ENCODE measurements around the gene RNF40.
A peak's percentile ranks its signal among the peaks of the same experiment; 100 is the strongest.

The RNF40 gene

DNA sequence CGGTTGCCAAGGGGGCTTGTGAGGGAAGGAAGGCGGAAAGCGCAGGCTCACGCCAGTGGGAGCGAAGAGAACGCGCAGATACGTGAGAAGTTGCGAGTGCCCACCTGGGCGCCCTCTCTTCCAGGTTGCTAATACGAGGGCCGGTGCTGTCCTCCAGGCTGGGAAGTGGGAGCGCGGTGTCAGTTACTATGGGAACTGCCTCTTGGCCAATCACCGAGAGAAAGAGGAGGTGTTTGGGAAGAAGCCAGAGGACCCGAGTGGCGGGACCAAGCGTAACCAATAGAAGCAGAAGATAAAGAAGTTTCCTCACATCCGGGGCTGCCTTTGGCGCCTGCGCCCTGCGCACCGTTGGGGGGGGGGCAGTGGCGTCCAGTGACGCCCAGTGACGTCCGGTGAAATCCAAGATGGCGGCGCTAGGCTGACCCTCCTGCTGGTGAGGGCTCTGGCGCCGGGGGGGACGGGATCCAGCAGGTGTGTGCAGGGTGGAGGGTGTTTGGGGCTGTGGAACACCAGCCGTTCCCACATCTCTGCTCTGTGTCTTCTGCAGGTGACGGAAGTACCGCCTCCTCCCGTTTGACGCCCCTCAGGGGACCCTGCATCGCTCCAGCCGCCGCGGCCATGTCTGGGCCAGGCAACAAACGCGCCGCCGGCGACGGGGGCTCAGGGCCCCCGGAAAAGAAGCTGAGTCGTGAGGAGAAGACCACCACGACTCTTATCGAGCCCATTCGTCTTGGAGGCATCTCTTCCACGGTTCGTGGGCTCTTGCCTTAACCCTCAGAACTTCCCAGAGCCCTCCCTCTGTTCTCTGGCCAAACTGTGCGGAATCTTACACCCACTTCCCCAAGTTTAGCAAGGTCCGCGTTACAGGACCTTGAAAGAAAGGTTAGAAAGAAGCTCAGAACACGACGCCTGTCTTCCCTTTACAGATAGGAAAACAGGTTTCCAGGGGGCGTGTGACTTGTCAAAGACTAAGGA is at the start of gene RNF40, which contains the start of gene CFAP119:
Gene RNF40 (plus strand): TSS at position 395 of the 975 bp plus-strand sequence. CDS start 224 bp downstream, at position 619.
Gene CFAP119 (minus strand): TSS at position 135 of the 975 bp plus-strand sequence. CDS start 314 bp downstream, outside the sequence.
- Histone ChIP-seq H3K9me3 (ENCODE audit: low read depth, low read length) (no peaks in the 10 kb centered on the region), H3K9ac (ENCODE audit: insufficient read length) (peak within 1 kb of the TSS; percentile 78), H3K36me3 (ENCODE audit: insufficient read depth, low read length) (peaks cover 43% of the 10 kb centered on the region), H3K4me3 (peak within 1 kb of the TSS; percentile 93), H3K27ac (0 out of 2 replicates have a peak within 1 kb of the TSS, but pooled peaks have one; percentile 46)
- TF ChIP-seq POLR2AphosphoS5 (IDR thresholded peaks at IDR 0.05; ENCODE audit: borderline replicate concordance, low read depth, low read length): peak; percentile 87
- TF ChIP-seq EZH2 (IDR thresholded peaks at IDR 0.05): no peak
- DNase-seq (ENCODE audit: low read depth, low spot score): peak; percentile 86

DNA sequence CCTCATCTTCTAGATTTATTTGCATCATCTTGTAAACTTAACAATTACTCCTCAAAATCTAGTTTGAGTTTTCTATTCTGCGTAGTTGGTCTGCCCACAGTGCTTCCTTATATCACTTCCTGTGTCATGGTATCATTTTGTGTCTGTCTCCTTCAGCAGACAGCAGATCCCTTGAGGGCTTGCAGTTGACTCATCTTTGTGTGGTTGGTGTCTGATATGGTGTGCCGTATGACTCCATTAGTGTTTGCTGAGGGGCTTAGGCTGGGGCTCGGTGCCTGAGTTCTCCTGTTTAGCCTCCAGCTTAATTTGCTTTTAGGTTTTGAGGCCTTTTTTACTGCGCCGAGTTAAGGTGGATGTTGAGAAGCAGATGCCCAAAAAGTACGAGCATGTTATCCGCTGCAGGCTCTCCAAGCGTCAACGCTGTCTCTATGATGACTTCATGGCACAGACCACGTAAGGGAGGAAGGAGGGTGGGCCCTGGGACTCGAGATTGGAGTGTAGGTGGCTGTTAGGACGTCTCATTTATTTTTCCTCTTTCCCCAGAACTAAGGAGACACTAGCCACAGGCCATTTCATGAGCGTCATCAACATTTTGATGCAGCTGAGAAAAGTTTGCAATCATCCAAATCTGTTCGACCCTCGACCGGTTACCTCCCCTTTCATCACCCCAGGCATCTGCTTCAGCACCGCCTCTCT is 46.2 kb upstream of the RNF40 start:
- Histone ChIP-seq H3K4me3 (no peak overlapping the region), H3K27ac (peak overlapping the region; percentile 53), H3K9me3 (ENCODE audit: low read depth, low read length) (no peaks in the 10 kb centered on the region), H3K9ac (ENCODE audit: insufficient read length) (no peak overlapping the region), H3K36me3 (ENCODE audit: insufficient read depth, low read length) (peaks cover 86% of the 10 kb centered on the region)
- TF ChIP-seq POLR2AphosphoS5 (IDR thresholded peaks at IDR 0.05; ENCODE audit: borderline replicate concordance, low read depth, low read length) (no peak), FOXP2 (optimal IDR thresholded peaks at IDR 0.05; ENCODE audit: control extremely low read depth, extremely low read length, insufficient read depth) (no peak), EZH2 (IDR thresholded peaks at IDR 0.05) (no peak)
- DNase-seq (ENCODE audit: low read depth, low spot score): no peak

DNA sequence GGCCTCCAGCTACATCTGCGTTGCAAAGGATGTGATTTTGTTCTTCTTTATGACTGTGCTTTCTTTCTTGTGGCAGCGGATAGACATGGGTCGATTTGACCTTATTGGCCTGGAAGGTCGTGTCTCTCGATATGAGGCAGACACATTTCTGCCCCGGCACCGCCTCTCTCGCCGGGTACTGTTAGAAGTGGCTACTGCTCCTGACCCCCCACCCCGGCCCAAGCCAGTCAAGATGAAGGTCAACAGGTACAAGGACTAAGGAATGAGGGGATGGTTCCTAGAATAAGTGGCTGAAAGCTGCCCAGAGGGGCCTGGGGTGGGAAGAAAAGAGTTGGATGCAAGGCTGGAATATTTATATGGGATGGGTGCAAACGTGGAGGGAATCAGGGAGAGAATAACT is 42.0 kb upstream of the RNF40 start:
- DNase-seq (ENCODE audit: low read depth, low spot score): no peak
- Histone ChIP-seq H3K27ac (no peak overlapping the region), H3K36me3 (ENCODE audit: insufficient read depth, low read length) (peaks cover 92% of the 10 kb centered on the region), H3K9me3 (ENCODE audit: low read depth, low read length) (no peaks in the 10 kb centered on the region), H3K9ac (ENCODE audit: insufficient read length) (no peak overlapping the region), H3K4me3 (no peak overlapping the region)
- TF ChIP-seq EZH2 (IDR thresholded peaks at IDR 0.05) (no peak), POLR2AphosphoS5 (IDR thresholded peaks at IDR 0.05; ENCODE audit: borderline replicate concordance, low read depth, low read length) (no peak), FOXP2 (optimal IDR thresholded peaks at IDR 0.05; ENCODE audit: control extremely low read depth, extremely low read length, insufficient read depth) (no peak)

DNA sequence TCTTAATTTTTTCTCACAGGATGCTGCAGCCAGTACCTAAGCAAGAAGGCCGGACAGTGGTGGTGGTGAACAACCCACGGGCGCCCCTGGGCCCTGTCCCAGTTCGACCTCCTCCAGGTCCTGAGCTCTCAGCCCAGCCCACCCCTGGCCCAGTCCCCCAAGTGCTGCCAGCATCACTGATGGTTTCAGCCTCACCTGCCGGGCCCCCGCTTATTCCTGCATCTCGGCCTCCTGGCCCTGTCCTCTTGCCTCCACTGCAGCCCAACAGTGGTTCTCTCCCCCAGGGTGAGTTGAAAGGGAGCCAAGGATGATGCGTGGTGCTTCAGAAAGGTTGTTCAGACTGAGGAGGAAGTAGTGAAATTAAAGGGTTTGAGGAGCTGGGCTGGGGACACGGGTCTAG is 41.4 kb upstream of the RNF40 start:
- no peak for DNase-seq (ENCODE audit: low read depth, low spot score)
- Histone ChIP-seq H3K4me3 (no peak overlapping the region), H3K36me3 (ENCODE audit: insufficient read depth, low read length) (peaks cover 93% of the 10 kb centered on the region), H3K9ac (ENCODE audit: insufficient read length) (no peak overlapping the region), H3K9me3 (ENCODE audit: low read depth, low read length) (no peaks in the 10 kb centered on the region), H3K27ac (no peak overlapping the region)
- no peak for TF ChIP-seq FOXP2 (optimal IDR thresholded peaks at IDR 0.05; ENCODE audit: control extremely low read depth, extremely low read length, insufficient read depth)
- no peak for TF ChIP-seq POLR2AphosphoS5 (IDR thresholded peaks at IDR 0.05; ENCODE audit: borderline replicate concordance, low read depth, low read length)
- TF ChIP-seq EZH2 (IDR thresholded peaks at IDR 0.05): no peak

DNA sequence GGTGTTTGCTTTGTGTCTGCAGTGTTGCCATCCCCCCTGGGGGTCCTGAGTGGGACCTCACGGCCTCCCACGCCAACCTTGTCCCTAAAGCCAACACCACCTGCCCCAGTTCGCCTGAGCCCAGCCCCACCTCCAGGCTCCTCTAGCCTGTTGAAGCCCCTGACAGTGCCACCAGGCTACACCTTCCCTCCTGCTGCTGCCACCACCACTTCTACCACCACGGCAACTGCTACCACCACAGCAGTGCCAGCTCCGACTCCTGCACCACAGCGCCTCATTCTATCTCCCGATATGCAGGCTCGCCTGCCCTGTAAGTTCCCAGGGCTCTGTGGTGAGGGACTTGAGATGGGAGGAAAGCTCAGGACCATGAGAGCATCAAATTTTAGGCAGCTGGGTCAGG is 41.0 kb upstream of the RNF40 start:
- TF ChIP-seq EZH2 (IDR thresholded peaks at IDR 0.05): no peak
- TF ChIP-seq FOXP2 (optimal IDR thresholded peaks at IDR 0.05; ENCODE audit: control extremely low read depth, extremely low read length, insufficient read depth): no peak
- no peak for TF ChIP-seq POLR2AphosphoS5 (IDR thresholded peaks at IDR 0.05; ENCODE audit: borderline replicate concordance, low read depth, low read length)
- Histone ChIP-seq H3K36me3 (ENCODE audit: insufficient read depth, low read length) (peaks cover 93% of the 10 kb centered on the region), H3K9ac (ENCODE audit: insufficient read length) (no peak overlapping the region), H3K27ac (no peak overlapping the region), H3K4me3 (no peak overlapping the region), H3K9me3 (ENCODE audit: low read depth, low read length) (no peaks in the 10 kb centered on the region)
- no peak for DNase-seq (ENCODE audit: low read depth, low spot score)

DNA sequence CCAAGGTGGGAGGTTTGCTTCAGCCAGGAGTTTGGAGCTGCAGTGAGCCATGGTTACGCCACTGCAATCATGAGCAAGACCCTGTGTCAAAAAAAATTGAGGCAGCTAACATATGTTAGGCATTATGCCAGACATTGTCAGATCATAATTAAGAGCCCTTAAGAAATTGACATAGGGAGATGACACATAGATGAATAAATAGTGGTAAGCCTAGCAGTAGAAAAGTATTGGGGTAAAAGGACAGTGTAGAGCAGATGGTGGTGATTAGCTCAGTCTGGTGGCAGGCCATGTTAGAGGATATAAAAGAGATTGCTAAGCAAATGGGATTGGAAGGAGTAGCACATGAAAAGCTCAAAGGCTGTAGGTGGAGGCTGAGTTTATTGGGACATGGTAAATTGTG is 40.5 kb upstream of the RNF40 start:
- Histone ChIP-seq H3K36me3 (ENCODE audit: insufficient read depth, low read length) (peaks cover 90% of the 10 kb centered on the region), H3K9ac (ENCODE audit: insufficient read length) (no peak overlapping the region), H3K27ac (no peak overlapping the region), H3K4me3 (no peak overlapping the region), H3K9me3 (ENCODE audit: low read depth, low read length) (no peaks in the 10 kb centered on the region)
- DNase-seq (ENCODE audit: low read depth, low spot score): no peak
- TF ChIP-seq FOXP2 (optimal IDR thresholded peaks at IDR 0.05; ENCODE audit: control extremely low read depth, extremely low read length, insufficient read depth): no peak

DNA sequence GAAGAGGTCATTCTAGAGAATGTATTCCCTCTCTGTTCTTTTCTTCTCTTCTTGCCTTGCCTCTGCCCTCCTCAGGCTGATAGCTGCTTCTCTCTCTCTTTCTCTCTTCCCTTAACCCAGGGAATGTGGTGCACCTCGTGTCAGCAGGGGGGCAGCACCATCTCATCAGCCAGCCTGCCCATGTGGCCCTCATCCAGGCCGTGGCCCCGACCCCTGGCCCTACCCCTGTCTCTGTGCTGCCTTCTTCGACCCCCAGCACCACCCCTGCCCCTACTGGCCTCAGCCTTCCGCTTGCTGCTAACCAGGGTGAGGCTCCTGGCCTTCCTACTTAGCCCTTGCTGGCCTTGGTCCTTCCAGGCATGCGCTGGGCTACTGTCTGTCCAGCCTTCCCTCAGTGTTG is 39.7 kb upstream of the RNF40 start:
- TF ChIP-seq FOXP2 (optimal IDR thresholded peaks at IDR 0.05; ENCODE audit: control extremely low read depth, extremely low read length, insufficient read depth) (no peak), EZH2 (IDR thresholded peaks at IDR 0.05) (no peak), POLR2AphosphoS5 (IDR thresholded peaks at IDR 0.05; ENCODE audit: borderline replicate concordance, low read depth, low read length) (no peak)
- Histone ChIP-seq H3K36me3 (ENCODE audit: insufficient read depth, low read length) (peaks cover 82% of the 10 kb centered on the region), H3K9me3 (ENCODE audit: low read depth, low read length) (no peaks in the 10 kb centered on the region), H3K27ac (no peak overlapping the region), H3K4me3 (no peak overlapping the region), H3K9ac (ENCODE audit: insufficient read length) (no peak overlapping the region)
- no peak for DNase-seq (ENCODE audit: low read depth, low spot score)

DNA sequence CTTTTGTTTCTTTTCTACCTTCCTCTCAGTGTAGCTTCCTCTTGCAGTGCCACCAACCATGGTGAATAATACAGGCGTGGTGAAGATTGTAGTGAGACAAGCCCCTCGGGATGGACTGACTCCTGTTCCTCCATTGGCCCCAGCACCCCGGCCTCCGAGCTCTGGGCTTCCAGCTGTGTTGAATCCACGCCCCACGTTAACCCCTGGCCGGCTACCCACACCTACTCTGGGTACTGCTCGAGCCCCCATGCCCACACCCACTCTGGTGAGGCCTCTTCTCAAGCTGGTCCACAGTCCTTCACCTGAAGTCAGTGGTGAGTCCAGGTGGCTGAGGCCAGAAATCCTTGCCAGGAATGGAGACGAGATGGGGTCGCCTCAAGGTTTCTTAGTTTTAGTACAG is 39.2 kb upstream of the RNF40 start:
- TF ChIP-seq EZH2 (IDR thresholded peaks at IDR 0.05) (no peak), FOXP2 (optimal IDR thresholded peaks at IDR 0.05; ENCODE audit: control extremely low read depth, extremely low read length, insufficient read depth) (no peak), POLR2AphosphoS5 (IDR thresholded peaks at IDR 0.05; ENCODE audit: borderline replicate concordance, low read depth, low read length) (no peak)

More for the DNA sequence above, 39.2 kb upstream of the RNF40 start:
- no peak overlapping the region for H3K9ac ChIP-seq (ENCODE audit: insufficient read length)
- H3K27ac ChIP-seq: no peak overlapping the region
- peaks cover 80% of the 10 kb centered on the region for H3K36me3 ChIP-seq (ENCODE audit: insufficient read depth, low read length)
- DNase-seq (ENCODE audit: low read depth, low spot score): no peak
- no peaks in the 10 kb centered on the region for H3K9me3 ChIP-seq (ENCODE audit: low read depth, low read length)
- no peak overlapping the region for H3K4me3 ChIP-seq

Measured in SK-N-MC (cell line).